CMK (cell line): ENCODE results near the gene ZMYND11.
"Not testable (repeated sequence)": the region's sequence is repeated elsewhere in the genome, so short reads cannot be mapped to it uniquely, and the experiment has no call there.

Source experiments
- DNase-seq: peaks from one replicate; pipeline ENCODE4 v3.0.0-alpha.2; 2010; ENCODE audit warnings: low read depth

ZMYND11 gene

DNA sequence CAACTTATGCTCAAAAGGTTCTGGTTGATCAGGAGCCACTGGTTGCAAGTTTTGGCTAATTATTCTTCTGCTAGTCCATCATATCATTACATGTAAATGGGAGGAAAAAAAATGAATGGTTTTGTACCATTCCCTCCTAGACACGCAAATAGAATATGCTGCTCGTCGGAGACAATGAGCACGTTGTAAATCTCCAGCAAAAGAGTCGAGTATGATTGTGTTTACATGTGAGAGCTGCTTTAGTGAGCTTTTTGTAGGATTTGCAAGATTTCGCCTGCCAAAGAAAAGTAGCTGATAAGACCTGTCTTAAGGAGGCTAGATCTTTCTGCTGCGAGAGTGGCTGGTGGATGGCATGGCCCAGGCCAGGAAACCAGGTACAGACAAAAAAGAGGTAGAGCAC lies 109.0 kb downstream of the ZMYND11 start:
- no peak for DNase-seq

DNA sequence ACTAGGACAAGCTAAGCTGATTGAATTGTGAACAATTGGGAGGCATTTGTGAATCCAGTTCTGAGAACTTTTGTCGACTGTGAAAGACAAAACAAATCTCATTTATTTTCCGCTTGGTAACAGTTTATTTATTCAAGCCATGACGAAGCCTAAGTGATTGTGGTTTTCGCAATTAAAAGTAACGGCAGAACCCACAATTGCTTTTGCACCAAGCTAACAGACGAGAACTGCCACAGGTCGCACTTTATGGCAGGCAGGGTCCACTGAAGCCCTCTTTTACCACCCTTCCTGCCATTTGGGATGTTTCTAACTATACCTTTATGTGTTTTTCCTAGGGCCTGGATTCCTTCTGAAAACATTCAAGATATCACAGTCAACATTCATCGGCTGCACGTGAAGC lies 111.2 kb downstream of the ZMYND11 start:
- DNase-seq, result no peak

DNA sequence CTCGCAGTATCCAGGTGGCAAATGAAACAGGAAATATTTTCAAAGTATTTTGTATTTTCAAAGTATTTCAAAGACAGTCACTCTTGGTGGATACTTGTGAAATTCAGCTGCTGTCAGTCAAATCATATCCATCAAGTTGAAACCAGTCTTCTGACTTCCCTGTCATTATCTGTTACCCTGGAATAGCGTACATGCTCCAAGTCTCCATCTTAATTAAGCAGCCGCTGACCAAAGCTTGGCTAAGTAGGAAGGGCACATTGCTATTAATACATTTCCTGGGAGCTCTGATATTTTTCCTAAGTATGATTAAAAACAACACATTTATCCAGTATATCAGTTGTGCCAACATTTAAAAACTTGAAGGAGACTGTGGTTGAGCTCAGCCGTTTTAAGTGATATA lies 112.2 kb downstream of the ZMYND11 start:
- DNase-seq, result no peak

GRCh38 chr10:248307-248706 lies 113.1 kb downstream of the ZMYND11 start:
- DNase-seq, result no peak

DNA sequence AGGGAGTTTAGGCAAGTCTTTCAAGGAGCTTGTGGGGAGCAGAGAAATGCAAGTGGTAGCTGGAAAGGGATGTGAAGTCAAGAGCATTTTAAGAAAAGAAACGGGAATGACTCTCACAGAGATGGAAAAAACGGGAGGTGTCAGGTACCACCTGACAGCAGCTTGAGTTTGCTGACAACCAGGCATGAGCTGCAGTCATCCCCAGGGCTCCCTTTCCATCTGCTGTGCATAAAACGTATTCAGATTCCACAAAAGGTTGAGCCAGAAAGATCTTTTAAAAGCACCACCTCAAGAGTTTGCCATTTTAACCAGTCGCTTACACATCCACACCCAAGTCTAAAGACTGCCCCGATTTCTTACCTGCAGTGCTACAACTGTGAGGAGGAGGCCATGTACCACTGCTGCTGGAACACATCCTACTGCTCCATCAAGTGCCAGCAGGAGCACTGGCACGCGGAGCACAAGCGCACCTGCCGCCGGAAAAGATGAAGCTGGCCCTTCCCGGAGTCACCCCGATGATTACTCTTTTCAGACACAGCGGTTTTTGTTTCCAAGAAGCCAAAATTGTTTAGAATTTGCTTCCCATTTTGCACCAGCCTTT lies 116.8 kb downstream of the ZMYND11 start:
- DNase-seq, result no peak

DNA sequence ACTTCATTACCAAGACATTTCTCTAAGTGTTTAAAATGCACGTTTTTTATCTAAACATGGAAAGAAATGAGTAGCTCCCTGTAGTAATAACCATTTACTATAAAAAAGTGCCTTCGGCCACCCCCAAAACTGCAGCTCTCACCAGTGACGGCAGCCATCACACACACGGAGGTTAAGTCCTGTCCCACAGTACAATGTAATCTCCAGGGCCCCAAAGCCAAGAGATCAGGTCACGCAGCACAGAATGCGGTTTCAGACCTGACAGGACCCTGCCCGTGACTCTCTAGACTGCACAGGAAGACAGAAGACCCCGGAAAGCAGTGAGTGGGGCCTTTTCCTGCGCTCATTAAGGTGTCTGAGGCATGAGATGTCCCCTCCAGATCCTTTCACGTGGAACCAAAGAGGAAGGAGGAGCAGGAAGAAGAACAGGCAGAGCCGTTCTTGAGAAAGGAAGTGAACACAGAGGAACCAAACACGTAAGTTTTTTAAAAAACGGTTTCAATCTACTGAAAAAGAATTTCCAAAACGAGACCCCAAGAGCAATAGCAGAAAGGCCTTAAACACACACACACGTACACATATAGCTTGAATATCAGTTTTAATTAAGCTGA lies 125.7 kb downstream of the ZMYND11 start:
- no peak for DNase-seq

- not testable (repeated sequence) for DNase-seq
Measured at GRCh38 chr10:264160-265073, 129.2 kb downstream of the ZMYND11 start.

DNA sequence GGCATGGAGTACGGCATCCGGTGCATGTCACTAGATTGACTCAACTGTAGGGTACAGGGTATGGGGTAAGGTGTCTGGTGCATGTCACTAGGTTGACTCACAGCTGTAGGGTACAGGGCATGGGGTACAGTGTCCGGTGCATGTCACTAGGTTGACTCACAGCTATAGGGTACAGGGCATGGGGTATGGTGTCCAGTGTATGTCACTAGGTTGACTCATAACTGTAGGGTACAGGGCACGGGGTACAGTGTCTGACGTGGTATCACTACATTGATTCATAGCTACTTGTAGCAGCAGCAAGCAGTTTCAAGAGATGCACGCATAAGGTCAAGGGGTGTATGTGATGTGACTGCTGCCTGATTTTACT lies 129.8 kb downstream of the ZMYND11 start:
- DNase-seq, result not testable (repeated sequence)

- DNase-seq, result not testable (repeated sequence)
Measured at GRCh38 chr10:265816-266588, 130.7 kb downstream of the ZMYND11 start.

GRCh38 chr10:266974-267425 lies 131.7 kb downstream of the ZMYND11 start:
- DNase-seq, result no peak

- no peak for DNase-seq
Measured at GRCh38 chr10:267705-268104, 132.4 kb downstream of the ZMYND11 start.

DNA sequence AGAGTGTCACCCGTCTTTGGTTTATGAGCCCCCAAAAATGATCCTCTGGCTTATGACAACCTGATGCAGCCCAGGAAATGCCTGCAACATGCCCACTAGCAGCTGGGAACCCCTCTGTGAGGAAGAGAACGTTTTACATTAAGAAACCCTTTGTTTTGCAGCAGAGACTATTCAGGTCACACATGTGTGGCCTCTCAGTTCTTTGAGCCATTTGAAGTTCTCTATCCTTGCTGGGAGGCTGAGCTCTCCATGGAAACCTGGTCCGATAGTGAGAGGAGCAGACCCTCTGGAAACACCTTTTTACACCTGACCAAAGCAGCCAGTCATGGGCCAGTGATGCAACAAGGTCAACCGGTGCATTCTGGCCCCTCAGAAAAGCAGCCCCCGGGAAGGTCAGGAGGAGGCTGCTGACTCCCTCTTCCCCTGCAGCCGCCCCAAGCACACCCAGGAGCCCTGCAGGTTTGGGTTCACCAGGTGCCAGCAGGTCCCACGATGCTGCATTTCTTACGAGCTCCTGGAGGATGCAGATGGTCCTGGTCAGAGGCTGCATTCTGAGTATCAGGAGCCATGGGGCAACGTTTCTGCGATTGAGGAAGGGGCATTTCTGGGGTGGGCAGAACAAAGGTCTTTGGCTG lies 134.3 kb downstream of the ZMYND11 start:
- no peak for DNase-seq

DNA sequence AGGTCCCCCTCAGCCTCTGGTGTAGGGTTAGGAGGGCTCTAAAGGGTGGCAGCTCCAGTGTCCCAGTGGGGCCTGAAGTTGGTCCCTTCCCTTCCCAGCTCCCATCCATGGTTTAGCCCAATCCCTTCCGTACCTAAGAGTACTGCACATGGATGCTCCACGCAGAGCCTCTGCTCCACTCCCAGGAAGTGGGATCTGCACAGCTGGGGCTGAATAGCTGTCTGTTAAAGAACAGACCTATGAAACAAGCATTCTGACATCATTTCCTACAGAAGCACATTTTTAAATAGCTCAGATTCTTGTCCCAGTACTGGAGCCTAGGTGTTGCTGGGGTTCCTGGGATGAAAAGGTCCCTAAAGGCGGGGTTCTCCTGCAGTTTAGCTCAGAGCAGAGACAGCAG lies 135.9 kb downstream of the ZMYND11 start:
- DNase-seq, result no peak

- DNase-seq, result no peak
Measured at GRCh38 chr10:271722-272121, 136.5 kb downstream of the ZMYND11 start.

DNA sequence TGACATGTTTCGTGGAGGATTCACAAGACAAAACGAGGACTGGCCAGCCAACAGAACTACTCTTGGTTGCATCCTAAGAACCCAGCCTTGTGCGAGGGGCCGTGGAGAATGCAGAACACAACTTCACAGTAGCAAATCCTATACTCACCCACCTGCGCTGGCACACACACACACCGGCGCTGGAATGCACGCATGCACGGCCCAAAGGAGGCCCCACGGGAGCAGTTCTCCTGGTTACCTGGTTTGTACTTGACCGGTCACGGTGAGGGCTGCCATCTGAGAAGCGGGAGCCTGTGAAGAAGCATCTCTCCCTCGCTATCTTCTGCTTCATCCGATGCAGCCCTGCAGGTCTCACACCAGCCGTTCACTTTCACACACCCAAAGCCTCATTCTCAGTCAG lies 137.8 kb downstream of the ZMYND11 start:
- no peak for DNase-seq

DNA sequence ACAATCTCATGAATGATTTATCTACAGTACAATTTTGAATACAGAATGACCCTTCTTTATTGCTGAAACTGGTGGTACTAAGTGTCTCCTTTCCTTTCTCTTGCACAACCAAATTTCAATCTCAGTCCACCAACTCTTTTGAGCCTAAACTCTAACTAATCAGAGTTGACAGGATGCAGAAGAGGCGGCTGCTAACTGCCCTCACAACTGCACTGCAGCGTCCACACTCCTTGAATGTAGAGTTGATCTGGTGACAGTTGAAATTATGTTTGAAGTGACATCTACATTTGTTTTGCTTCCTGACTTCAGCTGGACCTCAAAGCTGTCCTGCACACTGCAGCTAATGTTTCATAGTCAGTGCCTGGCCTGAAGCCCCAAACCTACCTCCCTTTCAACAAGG lies 139.6 kb downstream of the ZMYND11 start:
- DNase-seq, result no peak

- DNase-seq, result no peak
Measured at GRCh38 chr10:275680-276079, 140.4 kb downstream of the ZMYND11 start.

DNA sequence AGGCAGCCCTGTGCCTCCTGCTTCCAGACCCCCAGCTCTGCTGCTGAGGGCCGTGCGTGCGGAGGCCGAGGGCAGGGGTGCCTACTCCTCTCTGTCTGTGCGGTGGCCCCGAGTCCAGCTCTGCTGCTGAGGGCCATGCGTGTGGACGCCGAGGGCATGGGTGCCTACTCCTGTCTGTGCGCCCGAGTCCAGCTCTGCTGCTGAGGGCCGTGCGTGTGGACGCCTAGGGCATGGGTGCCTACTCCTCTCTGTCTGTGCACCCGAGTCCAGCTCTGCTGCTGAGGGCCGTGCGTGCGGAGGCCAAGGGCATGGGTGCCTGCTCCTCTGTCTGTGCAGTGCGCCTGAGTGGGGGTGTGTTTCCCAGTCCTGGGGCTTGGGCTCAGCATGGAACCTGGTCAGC lies 142.7 kb downstream of the ZMYND11 start:
- DNase-seq, result no peak

DNA sequence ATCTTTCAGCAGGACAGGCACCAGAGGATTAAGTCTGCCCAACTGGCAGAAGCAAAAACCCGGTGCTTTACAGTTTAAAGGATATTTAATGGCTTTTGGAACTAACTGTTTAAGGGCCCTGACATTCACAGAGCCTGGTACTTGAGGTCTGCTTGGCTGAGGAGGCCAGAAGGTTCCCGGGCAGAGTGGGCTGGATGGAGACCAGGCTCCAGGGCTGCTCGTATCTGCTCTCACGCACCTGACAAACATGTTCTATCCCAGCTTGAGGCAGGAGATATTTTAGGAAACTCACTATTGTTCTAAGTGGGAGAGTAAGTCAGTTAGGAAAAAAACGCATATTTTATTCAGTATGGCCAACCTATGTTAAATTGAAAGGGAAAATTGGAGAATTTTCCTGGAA lies 143.5 kb downstream of the ZMYND11 start:
- no peak for DNase-seq

DNA sequence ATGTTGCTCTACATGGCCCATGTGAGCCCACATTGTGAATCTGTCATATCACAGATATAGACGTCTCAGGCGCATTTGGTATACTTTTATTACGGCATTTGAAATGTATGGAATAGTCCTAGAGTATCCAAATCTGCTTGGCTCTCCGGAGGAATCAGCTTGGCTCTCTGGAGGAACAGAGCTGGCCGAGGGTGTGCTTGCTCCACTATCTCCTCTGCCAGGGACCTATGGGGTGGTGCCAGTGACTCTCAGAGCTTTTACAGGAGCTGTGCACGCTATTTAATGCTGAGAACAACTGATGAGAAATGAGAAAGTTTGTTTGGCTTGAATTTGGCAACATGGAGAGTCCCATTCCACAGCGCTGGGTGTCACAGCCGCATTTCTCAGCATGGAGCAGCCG lies 144.0 kb downstream of the ZMYND11 start:
- no peak for DNase-seq

- DNase-seq, result no peak
Measured at GRCh38 chr10:279655-280054, 144.4 kb downstream of the ZMYND11 start.
